Measurements from ENCODE around the gene UNG. TPM values are rescaled to one million over a fixed set of nuclear protein-coding genes. Genes with fewer than 3 reads are reported as not detected.

UNG gene
- total and polyA plus RNA-seq, 9 of the 15 experiments (the other 6 are each of a cell fraction or from before 2014, with no cell fraction given) = 8.4 to 59.8 (median 41.0) TPM

DNA sequence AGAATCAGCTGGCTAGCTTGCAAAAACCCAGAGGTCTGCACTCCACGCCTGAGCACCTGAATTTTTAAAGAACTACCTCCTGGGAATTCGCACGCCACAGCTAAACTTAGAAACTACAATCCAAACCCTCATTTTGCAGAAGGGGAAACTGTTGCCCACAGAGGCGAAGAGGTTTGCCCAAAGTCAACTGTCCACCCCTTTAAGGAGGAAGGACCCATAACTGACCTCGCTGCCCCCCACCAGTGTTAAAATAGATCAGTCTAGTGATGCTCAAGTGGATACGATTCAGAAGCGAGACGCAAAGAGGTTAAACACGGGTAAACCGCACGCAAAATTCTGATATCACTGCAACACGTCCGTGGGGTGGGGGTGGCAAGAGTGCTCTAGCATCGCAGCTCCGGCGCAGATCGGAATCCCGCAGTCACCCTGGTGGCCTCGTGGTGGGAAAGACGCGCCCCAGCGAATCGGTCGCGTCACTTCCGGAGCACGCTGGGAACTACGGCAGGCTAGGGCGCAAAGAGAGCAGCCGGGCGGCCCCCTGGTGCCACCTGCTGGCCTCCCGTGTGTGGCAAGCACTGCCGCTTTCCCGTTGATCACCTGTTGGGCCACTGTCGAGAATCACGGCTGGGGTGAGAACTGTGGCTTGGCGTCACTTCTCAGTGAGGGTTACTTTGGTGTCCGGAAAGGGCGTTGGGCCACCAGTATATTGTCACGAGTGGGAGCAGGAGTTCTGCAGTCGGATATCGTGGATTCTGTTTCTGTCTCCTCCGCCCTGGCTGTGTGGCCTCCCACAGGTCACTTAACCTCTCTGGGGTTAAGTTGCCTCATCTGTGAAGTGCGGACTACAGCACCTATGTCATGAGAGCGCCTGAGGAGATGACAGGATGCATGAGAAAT lies 4.1 kb upstream of the UNG start, which contains the start of gene ALKBH2 (continued):
- TF ChIP-seq, protein P1, sequence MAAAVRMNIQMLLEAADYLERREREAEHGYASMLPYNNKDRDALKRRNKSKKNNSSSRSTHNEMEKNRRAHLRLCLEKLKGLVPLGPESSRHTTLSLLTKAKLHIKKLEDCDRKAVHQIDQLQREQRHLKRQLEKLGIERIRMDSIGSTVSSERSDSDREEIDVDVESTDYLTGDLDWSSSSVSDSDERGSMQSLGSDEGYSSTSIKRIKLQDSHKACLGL (CRISPR knock-in tag; IDR thresholded peaks at IDR 0.05; ENCODE audit: borderline replicate concordance, poor library complexity, severe bottlenecking) = peak; percentile 54
- TF ChIP-seq ARID1B (IDR thresholded peaks at IDR 0.05) (peak; percentile 47), IFI16 (CRISPR knock-in tag; IDR thresholded peaks at IDR 0.05) (no peak), FIP1L1 (IDR thresholded peaks at IDR 0.05; ENCODE audit: low read depth, low read length, poor library complexity, severe bottlenecking) (peak; percentile 46), NFE2L1 (tag; IDR thresholded peaks at IDR 0.05; ENCODE audit: borderline replicate concordance, low read depth) (no peak), ZSCAN29 (IDR thresholded peaks at IDR 0.05) (no peak), ARHGAP35 (IDR thresholded peaks at IDR 0.05; ENCODE audit: partially characterized antibody) (no peak), ZNF347 (CRISPR knock-in tag; IDR thresholded peaks at IDR 0.05; ENCODE audit: low read depth) (no peak), OTX1 (CRISPR knock-in tag; IDR thresholded peaks at IDR 0.05) (no peak)
- TF ChIP-seq, protein P2, sequence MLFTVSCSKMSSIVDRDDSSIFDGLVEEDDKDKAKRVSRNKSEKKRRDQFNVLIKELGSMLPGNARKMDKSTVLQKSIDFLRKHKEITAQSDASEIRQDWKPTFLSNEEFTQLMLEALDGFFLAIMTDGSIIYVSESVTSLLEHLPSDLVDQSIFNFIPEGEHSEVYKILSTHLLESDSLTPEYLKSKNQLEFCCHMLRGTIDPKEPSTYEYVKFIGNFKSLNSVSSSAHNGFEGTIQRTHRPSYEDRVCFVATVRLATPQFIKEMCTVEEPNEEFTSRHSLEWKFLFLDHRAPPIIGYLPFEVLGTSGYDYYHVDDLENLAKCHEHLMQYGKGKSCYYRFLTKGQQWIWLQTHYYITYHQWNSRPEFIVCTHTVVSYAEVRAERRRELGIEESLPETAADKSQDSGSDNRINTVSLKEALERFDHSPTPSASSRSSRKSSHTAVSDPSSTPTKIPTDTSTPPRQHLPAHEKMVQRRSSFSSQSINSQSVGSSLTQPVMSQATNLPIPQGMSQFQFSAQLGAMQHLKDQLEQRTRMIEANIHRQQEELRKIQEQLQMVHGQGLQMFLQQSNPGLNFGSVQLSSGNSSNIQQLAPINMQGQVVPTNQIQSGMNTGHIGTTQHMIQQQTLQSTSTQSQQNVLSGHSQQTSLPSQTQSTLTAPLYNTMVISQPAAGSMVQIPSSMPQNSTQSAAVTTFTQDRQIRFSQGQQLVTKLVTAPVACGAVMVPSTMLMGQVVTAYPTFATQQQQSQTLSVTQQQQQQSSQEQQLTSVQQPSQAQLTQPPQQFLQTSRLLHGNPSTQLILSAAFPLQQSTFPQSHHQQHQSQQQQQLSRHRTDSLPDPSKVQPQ (CRISPR knock-in tag; IDR thresholded peaks at IDR 0.05; ENCODE audit: borderline replicate concordance) = no peak
- TF ChIP-seq, protein P3, sequence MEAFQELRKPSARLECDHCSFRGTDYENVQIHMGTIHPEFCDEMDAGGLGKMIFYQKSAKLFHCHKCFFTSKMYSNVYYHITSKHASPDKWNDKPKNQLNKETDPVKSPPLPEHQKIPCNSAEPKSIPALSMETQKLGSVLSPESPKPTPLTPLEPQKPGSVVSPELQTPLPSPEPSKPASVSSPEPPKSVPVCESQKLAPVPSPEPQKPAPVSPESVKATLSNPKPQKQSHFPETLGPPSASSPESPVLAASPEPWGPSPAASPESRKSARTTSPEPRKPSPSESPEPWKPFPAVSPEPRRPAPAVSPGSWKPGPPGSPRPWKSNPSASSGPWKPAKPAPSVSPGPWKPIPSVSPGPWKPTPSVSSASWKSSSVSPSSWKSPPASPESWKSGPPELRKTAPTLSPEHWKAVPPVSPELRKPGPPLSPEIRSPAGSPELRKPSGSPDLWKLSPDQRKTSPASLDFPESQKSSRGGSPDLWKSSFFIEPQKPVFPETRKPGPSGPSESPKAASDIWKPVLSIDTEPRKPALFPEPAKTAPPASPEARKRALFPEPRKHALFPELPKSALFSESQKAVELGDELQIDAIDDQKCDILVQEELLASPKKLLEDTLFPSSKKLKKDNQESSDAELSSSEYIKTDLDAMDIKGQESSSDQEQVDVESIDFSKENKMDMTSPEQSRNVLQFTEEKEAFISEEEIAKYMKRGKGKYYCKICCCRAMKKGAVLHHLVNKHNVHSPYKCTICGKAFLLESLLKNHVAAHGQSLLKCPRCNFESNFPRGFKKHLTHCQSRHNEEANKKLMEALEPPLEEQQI (IDR thresholded peaks at IDR 0.05) = no peak
- TF ChIP-seq, protein P4, sequence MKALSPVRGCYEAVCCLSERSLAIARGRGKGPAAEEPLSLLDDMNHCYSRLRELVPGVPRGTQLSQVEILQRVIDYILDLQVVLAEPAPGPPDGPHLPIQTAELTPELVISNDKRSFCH (CRISPR knock-in tag; IDR thresholded peaks at IDR 0.05) = no peak
- TF ChIP-seq, protein P4 (tag; IDR thresholded peaks at IDR 0.05) = no peak
- TF ChIP-seq, protein P5, sequence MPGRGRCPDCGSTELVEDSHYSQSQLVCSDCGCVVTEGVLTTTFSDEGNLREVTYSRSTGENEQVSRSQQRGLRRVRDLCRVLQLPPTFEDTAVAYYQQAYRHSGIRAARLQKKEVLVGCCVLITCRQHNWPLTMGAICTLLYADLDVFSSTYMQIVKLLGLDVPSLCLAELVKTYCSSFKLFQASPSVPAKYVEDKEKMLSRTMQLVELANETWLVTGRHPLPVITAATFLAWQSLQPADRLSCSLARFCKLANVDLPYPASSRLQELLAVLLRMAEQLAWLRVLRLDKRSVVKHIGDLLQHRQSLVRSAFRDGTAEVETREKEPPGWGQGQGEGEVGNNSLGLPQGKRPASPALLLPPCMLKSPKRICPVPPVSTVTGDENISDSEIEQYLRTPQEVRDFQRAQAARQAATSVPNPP (IDR thresholded peaks at IDR 0.05; ENCODE audit: borderline replicate concordance, insufficient read depth, insufficient read length) = no peak
- TF ChIP-seq, protein P6, sequence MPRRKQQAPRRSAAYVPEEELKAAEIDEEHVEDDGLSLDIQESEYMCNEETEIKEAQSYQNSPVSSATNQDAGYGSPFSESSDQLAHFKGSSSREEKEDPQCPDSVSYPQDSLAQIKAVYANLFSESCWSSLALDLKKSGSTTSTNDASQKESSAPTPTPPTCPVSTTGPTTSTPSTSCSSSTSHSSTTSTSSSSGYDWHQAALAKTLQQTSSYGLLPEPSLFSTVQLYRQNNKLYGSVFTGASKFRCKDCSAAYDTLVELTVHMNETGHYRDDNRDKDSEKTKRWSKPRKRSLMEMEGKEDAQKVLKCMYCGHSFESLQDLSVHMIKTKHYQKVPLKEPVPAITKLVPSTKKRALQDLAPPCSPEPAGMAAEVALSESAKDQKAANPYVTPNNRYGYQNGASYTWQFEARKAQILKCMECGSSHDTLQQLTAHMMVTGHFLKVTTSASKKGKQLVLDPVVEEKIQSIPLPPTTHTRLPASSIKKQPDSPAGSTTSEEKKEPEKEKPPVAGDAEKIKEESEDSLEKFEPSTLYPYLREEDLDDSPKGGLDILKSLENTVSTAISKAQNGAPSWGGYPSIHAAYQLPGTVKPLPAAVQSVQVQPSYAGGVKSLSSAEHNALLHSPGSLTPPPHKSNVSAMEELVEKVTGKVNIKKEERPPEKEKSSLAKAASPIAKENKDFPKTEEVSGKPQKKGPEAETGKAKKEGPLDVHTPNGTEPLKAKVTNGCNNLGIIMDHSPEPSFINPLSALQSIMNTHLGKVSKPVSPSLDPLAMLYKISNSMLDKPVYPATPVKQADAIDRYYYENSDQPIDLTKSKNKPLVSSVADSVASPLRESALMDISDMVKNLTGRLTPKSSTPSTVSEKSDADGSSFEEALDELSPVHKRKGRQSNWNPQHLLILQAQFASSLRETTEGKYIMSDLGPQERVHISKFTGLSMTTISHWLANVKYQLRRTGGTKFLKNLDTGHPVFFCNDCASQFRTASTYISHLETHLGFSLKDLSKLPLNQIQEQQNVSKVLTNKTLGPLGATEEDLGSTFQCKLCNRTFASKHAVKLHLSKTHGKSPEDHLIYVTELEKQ (CRISPR knock-in tag; IDR thresholded peaks at IDR 0.05) = no peak

Measured in K562 (cell line).